OCI-LY3 (cell line): ENCODE measurements around the gene FOXC1.

ENCODE experiments used
- H2AFZ ChIP-seq: fragments of 200-600, 300-600 bp; shearing (Covaris generic); 2 replicates; pipeline ENCODE4 v1.6.0; 2014; ENCODE audit warnings: antibody characterized with exemption, low read depth, low read length
- H3K27ac ChIP-seq: fragments of 200-600, 300-600 bp; sonication (generic); 2 replicates; pipeline ENCODE4 v1.5.1; 2014; ENCODE audit warnings: mild to moderate bottlenecking, low read length, moderate library complexity, mixed read lengths
- H3K27me3 ChIP-seq: fragments of 200-600, 300-600 bp; sonication (generic); 2 replicates; pipeline ENCODE4 v1.6.1; 2014; ENCODE audit warnings: low read depth, low read length, mixed read lengths
- H3K36me3 ChIP-seq: fragments of 200-600, 300-600 bp; sonication (generic); replicated peaks from 2 replicates; pipeline ENCODE3; 2014; ENCODE audit warnings: low read depth, low read length, mixed read lengths
- H3K4me1 ChIP-seq: fragments of 300-600, 200-600 bp; sonication (generic); 2 replicates; pipeline ENCODE4 v1.6.1; 2014; ENCODE audit warnings: low read length, mixed read lengths
- H3K4me2 ChIP-seq: fragments of 200-600, 300-600 bp; sonication (generic); 2 replicates; pipeline ENCODE4 v1.6.1; 2014; ENCODE audit warnings: low read length, mixed read lengths
- H3K4me3 ChIP-seq: fragments of 300-600, 200-600 bp; sonication (generic); 2 replicates; pipeline ENCODE4 v1.5.1; 2014; ENCODE audit warnings: antibody characterized with exemption, mild to moderate bottlenecking, low read length, moderate library complexity
- H3K79me2 ChIP-seq: fragments of 300-600, 200-600 bp; shearing (Covaris generic); 2 replicates; pipeline ENCODE4 v1.6.1; 2014; ENCODE audit warnings: mild to moderate bottlenecking, low read length, mixed read lengths
- H3K9ac ChIP-seq: fragments of 300-600, 200-600 bp; shearing (Covaris generic); 2 replicates; pipeline ENCODE4 v1.6.0; 2014; ENCODE audit warnings: mild to moderate bottlenecking, low read length, moderate library complexity
- H3K9me3 ChIP-seq: fragments of 200-600, 300-600 bp; shearing (Covaris generic); 2 replicates; pipeline ENCODE4 v1.6.1; 2014; ENCODE audit warnings: low read length, mixed read lengths; ENCODE audit not compliant: insufficient read depth
- H4K20me1 ChIP-seq: fragments of 200-600, 300-600 bp; sonication (generic); 2 replicates; pipeline ENCODE4 v1.6.1; 2016; ENCODE audit warnings: low read length, mixed read lengths; ENCODE audit not compliant: insufficient read depth
- CTCF ChIP-seq: fragments of 200-600, 300-600 bp; sonication (generic); IDR thresholded peaks from 2 replicates; pipeline ENCODE4 v1.5.1; 2014; ENCODE audit warnings: antibody characterized with exemption, low read length, low read depth
- EZH2phosphoT487 ChIP-seq: fragments of 200-600 bp; shearing (Covaris generic); IDR thresholded peaks from 2 replicates; pipeline ENCODE4 v1.6.1; 2018; ENCODE audit warnings: antibody characterized with exemption, mixed run types, low read depth

Gene FOXC1

GRCh38 chr6:1614448-1615150, 4.9 kb downstream of the FOXC1 start:
- no peak overlapping the region for H2AFZ ChIP-seq

DNA sequence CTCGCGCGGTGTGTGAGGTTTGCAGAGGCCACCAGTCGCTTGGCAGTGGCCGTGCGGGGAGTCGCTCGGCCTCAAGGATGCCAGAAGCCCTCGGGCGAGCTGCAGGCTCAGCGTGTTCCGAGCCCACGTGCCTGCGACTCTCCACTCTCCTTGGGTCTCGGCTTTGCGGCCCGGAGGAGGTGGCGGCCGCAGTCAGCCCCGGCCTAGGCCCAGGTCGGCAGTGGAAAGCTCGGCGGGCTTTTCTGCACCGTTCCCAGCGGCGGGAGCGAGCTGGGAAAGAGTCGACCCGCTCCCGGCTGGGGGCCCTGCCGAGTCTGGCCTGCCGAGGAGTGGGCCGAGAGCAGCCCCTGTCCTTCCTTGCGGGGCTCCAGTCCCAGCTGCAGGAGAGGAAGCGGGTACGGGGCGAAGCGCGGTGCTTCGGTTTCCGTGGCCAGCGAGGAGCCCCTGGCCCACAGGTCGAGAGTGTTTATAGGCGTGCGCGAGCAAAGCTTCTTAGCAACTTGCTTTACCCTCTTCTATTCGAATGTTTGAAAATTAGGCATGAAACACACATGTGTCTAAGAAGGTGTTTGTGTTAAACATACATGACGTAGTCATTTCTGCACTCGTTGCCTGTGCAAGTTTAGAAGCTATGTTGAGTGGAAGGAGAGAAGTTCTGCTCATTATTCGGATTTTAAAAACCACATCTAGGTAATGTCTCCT, 5.6 kb downstream of the FOXC1 start:
- TF ChIP-seq CTCF, result no peak
- TF ChIP-seq EZH2phosphoT487, result no peak
- Histone ChIP-seq H3K9me3 (no peaks in the 10 kb centered on the region), H3K36me3 (peaks cover 25% of the 10 kb centered on the region), H3K4me2 (no peak overlapping the region), H3K4me1 (peaks cover 8% of the 10 kb centered on the region; the same call in 1 of the 2 replicates), H3K4me3 (no peak overlapping the region), H4K20me1 (no peaks in the 10 kb centered on the region), H3K27ac (no peak overlapping the region), H2AFZ (no peak overlapping the region), H3K79me2 (peaks cover 42% of the 10 kb centered on the region), H3K27me3 (no peaks in the 10 kb centered on the region), H3K9ac (no peak overlapping the region)

More at GRCh38 chr6:1614448-1615150, 4.9 kb downstream of the FOXC1 start:
- no peak for TF ChIP-seq EZH2phosphoT487
- no peak for TF ChIP-seq CTCF
- peaks cover 25% of the 10 kb centered on the region for H3K36me3 ChIP-seq
- no peak overlapping the region for H3K4me3 ChIP-seq
- H3K4me1 ChIP-seq, result peaks cover 8% of the 10 kb centered on the region; the same call in 1 of the 2 replicates
- H3K9me3 ChIP-seq, result no peaks in the 10 kb centered on the region
- H3K79me2 ChIP-seq, result peaks cover 43% of the 10 kb centered on the region
- no peak overlapping the region for H3K27ac ChIP-seq
- H3K9ac ChIP-seq, result no peak overlapping the region
- H4K20me1 ChIP-seq, result no peaks in the 10 kb centered on the region
- H3K4me2 ChIP-seq, result no peak overlapping the region
- no peaks in the 10 kb centered on the region for H3K27me3 ChIP-seq

DNA sequence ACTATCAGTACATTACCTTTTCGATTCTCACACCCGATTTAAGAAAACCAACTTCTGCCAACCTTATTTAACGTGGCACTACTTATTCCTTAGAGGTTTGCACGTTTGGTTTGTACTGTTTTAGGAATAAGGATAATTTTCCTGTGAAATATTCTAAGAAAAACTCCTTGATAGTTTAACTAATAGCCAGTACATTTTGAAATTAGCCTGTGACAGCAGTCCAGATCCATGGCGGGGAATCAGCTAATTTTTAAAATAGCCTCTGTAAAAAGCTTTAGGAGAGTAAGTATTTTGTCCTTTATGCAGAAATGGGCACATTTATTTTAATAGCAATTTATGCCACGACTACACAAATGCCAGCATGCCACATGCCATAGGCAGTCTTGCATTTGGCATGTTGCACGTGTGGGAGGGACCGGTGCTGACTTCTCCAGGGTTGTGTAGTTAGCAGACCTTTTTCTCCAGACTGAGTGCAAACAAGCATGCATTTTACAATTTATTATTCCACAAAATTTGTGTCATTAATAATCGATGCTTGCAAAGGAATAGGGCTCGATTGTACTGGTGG, 6.2 kb downstream of the FOXC1 start:
- TF ChIP-seq CTCF, result no peak
- no peak for TF ChIP-seq EZH2phosphoT487
- Histone ChIP-seq H3K4me2 (no peak overlapping the region), H3K4me3 (no peak overlapping the region), H3K9me3 (no peaks in the 10 kb centered on the region), H3K36me3 (peaks cover 25% of the 10 kb centered on the region), H3K9ac (no peak overlapping the region), H3K27ac (no peak overlapping the region), H3K79me2 (peaks cover 36% of the 10 kb centered on the region), H4K20me1 (no peaks in the 10 kb centered on the region), H3K27me3 (no peaks in the 10 kb centered on the region), H3K4me1 (peaks cover 8% of the 10 kb centered on the region; the same call in 1 of the 2 replicates), H2AFZ (no peak overlapping the region)
